Erythroblast (primary cell): ENCODE data around the gene ESR1.

Source experiments
- GATA1 ChIP-seq: IDR thresholded peaks from 2 replicates; pipeline ENCODE4 v1.6.1; 2011; ENCODE audit warnings: low read depth, mild to moderate bottlenecking, control low read depth, low read length, moderate library complexity
- POLR2A ChIP-seq: IDR thresholded peaks from 2 replicates; pipeline ENCODE4 v1.6.1; 2011; ENCODE audit warnings: mild to moderate bottlenecking, low read length

GRCh38 chr6:151940307-151940706 is 132.8 kb downstream of the ESR1 start:
- TF ChIP-seq POLR2A (no peak), GATA1 (no peak)
